GM11168 (cell line): ENCODE data around the gene NDUFAF5.

Experiments used
- in situ Hi-C: fragments of 300-500 bp; cut with MboI; formaldehyde crosslinking; loops from one replicate; pipeline ENCODE4 v1.12.0; 2022; ENCODE audit warnings: low sequenced_read_pairs; ENCODE audit not compliant: unreplicated experiment

NDUFAF5 gene

DNA sequence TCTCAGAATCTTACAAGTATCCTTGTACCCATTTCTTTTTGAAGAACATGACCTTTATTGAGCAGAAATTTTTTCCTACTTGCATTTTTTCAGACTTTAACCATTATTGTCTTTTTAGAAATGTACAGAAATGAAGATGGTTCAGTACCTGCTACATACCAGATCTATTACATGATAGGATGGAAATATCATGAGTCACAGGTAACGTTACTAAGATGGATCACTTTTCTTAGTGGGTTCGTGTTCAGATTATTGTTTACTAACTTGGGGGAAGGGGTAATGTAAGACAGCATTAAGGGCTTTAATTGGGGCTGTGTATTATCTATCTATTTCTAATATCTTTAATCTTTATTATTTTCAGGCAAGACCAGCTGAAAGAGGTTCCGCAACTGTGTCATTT is 31.9 kb downstream of the NDUFAF5 start:
- in situ Hi-C loops: no loop called here

DNA sequence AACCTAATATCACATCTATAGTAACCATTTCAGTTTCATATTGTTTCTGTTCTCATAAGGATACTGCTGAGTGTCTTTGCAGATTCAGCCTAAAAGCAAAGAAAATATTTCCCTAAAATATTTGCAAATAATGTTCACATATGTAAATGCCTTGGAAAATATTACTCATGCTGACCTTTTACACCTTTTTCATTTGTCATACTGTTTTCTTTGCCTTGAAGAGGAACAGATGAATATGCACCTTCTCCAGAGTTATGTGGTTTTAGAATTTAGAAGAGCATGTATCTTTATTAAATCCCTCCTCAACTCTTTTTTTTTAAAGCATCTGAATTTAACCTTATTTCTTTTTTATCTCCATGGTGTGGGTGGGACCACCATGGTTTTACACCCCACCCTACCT is 32.5 kb downstream of the NDUFAF5 start:
- in situ Hi-C loops: no loop called here

GRCh38 chr20:13819885-13820645 is 35.2 kb downstream of the NDUFAF5 start:
- in situ Hi-C loops: loop anchor here (10.0 kb wide), 1 partner anchor 235 kb away; no protein-coding TSS in a partner anchor

GRCh38 chr20:13821876-13822275 is 37.0 kb downstream of the NDUFAF5 start:
- in situ Hi-C loops: loop anchor here (10.0 kb wide), 1 partner anchor 233 kb away; no protein-coding TSS in a partner anchor

DNA sequence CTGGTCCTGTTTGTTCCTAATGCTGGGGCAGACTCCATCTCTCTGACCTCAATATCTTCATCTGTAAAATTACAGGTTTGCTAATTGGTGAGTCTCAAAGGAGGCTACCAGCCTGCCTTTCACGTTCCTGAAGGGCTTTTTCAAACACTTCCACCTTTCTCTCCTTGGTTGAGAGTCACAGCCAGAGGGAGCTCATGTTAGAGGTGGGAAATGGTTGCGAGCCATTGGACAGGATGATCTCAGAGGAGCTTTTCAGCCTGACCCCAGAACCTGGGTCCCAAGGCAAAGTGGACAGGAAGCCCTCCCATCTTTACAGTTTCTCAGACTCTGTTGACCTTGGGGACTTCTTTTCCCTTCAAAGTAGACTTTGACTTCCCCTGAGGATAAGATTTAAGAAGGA is 37.6 kb downstream of the NDUFAF5 start:
- in situ Hi-C loops: loop anchor here (10.0 kb wide), 1 partner anchor 232 kb away; no protein-coding TSS in a partner anchor

DNA sequence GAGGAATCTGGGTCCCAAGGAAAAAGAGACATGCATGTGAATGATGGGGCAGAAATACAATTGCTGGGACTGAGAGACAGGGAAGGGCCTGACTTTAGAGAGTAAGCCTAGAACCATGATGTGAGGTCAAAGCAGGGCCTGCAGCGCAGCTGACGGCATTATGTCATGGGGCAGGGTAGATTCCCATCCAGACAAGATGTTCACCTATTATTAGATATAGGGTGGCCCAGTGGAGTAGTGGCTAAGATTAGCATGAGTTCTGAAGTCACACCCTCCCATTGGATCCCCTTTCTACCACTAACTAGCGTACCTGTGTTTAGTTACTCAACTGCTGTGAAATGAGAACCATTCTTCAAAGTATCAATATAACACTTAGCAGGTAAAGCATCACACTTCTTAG is 39.6 kb downstream of the NDUFAF5 start:
- in situ Hi-C loops: loop anchor here (10.0 kb wide), 1 partner anchor 230 kb away; no protein-coding TSS in a partner anchor

GRCh38 chr20:13825465-13825864 is 40.6 kb downstream of the NDUFAF5 start:
- in situ Hi-C loops: loop anchor here (10.0 kb wide), 1 partner anchor 229 kb away; no protein-coding TSS in a partner anchor

DNA sequence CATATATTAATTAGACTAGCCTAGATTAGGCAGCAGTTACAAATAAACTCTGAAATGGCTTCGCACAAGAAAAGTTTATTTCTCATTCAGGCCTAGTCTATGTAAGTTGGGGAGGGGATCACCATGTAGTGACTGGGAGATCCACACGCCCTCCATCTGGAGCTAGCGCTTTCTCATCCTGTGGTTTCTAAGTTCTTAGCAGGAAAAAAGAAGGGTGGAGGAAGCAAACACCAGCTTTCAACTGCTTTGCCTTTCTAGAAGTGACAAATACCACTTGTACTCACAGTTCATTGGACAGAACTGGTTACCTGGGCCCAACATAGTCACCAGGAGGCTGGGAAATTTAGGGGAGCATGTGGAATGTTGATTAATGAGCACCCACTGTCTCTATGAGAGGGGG is 46.6 kb downstream of the NDUFAF5 start:
- in situ Hi-C loops: no loop called here

DNA sequence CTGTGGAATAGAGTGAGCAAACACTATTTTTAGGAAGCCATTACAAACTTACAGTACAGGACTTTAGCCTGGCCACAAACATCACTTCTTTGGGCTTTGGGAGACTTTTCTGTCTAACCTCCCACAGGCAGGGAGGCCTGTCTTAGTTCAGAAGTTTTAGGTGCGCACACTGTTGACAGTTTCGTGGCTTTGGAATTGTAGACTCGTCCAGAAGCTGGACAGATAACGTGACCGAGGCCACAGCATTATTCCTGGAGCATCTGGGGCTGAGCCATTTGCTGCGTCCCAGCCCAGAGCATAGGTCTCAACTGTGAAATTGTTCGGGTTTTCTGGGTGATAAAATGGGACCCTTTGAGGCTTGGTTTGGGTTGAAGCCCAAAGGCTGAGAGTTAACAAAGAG is 53.8 kb downstream of the NDUFAF5 start:
- in situ Hi-C loops: no loop called here

GRCh38 chr20:13839421-13840092 is 54.7 kb downstream of the NDUFAF5 start:
- in situ Hi-C loops: no loop called here

- in situ Hi-C loops: no loop called here
These were observed 55.3 kb downstream of the NDUFAF5 start for GRCh38 chr20:13840093-13840465.

DNA sequence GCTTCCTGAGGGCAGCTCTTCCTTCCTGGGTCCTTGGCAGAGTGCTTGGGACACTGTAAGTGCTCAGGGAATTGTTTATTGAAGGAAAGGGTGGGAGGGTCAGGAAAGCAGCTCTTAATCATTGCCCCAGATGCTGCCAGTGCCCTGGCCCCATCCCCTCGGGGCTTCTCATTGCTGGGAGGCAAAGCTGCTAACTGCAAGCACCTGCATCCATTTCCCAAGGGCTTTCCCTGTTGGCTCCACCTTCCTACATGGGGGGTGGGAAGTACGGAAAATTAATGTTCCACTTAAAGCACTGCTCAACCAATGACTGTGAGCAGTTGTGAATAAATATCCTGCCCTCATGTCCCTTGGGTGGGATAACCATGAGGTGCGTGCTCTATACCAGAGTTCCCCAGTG is 56.4 kb downstream of the NDUFAF5 start:
- in situ Hi-C loops: no loop called here

DNA sequence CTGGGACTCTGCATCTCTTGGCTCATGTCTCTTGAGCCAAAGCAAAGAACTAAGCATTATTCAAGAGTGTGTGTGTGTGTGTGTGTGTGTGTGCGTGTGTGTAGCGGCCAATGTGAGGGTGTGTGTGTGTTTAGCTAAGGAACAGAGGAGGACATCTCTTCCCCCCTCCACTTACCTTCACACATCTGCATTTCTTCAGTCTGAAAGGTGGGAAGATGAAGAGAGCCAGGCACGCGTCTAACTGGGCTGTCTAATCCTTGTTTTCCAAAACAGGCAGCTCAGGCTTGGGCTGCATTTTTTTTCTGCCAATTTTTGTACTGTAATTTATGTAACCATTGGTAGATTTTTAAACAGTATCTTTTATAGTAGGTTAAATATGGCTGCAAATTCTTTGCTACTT is 59.5 kb downstream of the NDUFAF5 start:
- in situ Hi-C loops: no loop called here

- in situ Hi-C loops: no loop called here
These were observed 66.5 kb downstream of the NDUFAF5 start for GRCh38 chr20:13851279-13851678.

- in situ Hi-C loops: no loop called here
These were observed 67.5 kb downstream of the NDUFAF5 start for GRCh38 chr20:13852306-13852705.

DNA sequence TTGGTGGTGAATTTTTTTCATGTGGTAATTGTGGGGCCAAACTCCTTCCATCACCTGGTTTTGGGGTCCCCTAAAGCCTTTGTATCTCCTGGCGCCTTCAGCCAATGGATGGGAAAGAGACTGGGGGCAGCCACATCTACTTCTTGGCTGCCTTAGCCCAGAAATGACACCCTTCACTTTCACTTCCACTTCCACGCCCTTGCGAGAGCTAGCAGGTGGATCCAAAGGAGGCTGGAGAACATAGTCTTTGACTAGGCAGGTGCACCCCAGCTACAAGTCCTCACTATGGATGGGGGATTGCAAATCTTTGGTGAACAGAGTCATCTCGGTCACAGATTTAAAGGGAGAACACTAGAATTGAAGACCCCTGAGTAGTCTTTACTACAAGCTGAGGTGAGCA is 70.8 kb downstream of the NDUFAF5 start:
- in situ Hi-C loops: no loop called here

- in situ Hi-C loops: no loop called here
These were observed 71.5 kb downstream of the NDUFAF5 start for GRCh38 chr20:13856354-13856753.

- in situ Hi-C loops: no loop called here
These were observed 72.5 kb downstream of the NDUFAF5 start for GRCh38 chr20:13857304-13857703.

DNA sequence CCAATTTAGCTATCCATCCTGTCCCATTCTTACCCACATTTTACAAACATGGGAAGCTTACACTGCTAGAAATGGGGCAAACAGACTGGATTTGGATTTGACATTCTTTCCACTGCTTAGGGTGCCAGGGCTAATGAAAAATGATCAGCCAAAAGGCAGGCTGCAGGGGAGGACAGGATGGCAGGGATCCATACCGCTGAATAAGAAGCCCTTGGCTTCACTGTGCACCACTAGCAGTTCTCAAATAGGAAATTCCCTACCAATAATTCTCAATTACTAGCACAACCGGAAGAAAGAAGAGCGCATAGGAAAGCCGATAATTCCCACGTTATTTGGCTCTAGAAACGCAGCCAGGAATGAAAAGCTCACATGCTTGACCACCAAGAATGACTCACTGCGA is 73.1 kb downstream of the NDUFAF5 start:
- in situ Hi-C loops: no loop called here

- in situ Hi-C loops: no loop called here
These were observed 73.6 kb downstream of the NDUFAF5 start for GRCh38 chr20:13858439-13858838.

DNA sequence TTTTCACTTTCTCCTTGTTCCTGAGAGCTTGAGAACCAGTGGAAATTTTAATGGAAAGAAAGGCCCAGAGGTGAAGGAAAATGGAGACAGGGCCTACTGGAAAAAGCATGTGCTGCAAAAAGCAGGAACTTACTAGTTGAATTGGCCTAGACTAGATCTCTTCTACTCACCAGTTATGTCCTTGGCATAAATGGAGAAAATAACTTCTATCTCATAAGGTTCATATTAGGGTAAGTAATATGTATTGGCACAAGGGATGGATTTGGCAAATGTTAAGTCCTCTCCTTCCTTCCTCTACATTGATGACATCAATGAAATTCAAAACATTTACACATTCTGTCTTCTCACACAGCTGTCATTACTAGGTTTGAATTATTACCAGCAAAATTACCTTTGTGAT is 74.0 kb downstream of the NDUFAF5 start:
- in situ Hi-C loops: no loop called here

GRCh38 chr20:13862245-13862644 is 77.4 kb downstream of the NDUFAF5 start:
- in situ Hi-C loops: no loop called here
